GM23248 (cell line): ENCODE data around the gene BTD. TPM values are rescaled to one million over a fixed set of nuclear protein-coding genes. Genes with fewer than 3 reads are reported as not detected.

Source experiments
- DNase-seq: peaks from one replicate; pipeline ENCODE4 v3.0.0-alpha.2; 2015
- H2AFZ ChIP-seq: fragments of 200-600 bp; sonication (generic); 2 replicates; pipeline ENCODE4 v1.6.1; 2016; ENCODE audit warnings: antibody characterized with exemption
- H3F3A ChIP-seq: fragments of 200-600 bp; sonication (generic); 2 replicates; pipeline ENCODE4 v1.6.1; 2016; ENCODE audit warnings: mild to moderate bottlenecking, antibody characterized with exemption, mixed run types; ENCODE audit not compliant: insufficient read depth
- H3K27ac ChIP-seq: fragments of 200-600 bp; sonication (generic); 2 replicates; pipeline ENCODE4 v1.5.1; 2016; ENCODE audit warnings: mild to moderate bottlenecking
- H3K27me3 ChIP-seq: fragments of 200-600 bp; sonication (generic); replicated peaks from 2 replicates; pipeline ENCODE4 v1.6.1; 2016; ENCODE audit warnings: mild to moderate bottlenecking; ENCODE audit not compliant: insufficient read depth
- H3K36me3 ChIP-seq: fragments of 200-600 bp; sonication (generic); 2 replicates; pipeline ENCODE4 v1.6.1; 2016; ENCODE audit warnings: low read depth, mild to moderate bottlenecking
- H3K4me1 ChIP-seq: fragments of 200-600 bp; sonication (generic); 2 replicates; pipeline ENCODE4 v1.6.1; 2016; ENCODE audit warnings: mild to moderate bottlenecking; ENCODE audit not compliant: insufficient read depth
- H3K4me2 ChIP-seq: fragments of 200-600 bp; sonication (generic); one replicate; pipeline ENCODE4 v1.6.1; 2016; ENCODE audit warnings: mild to moderate bottlenecking; ENCODE audit not compliant: unreplicated experiment
- H3K4me3 ChIP-seq: fragments of 200-600 bp; sonication (generic); 2 replicates; pipeline ENCODE4 v1.5.1; 2016; ENCODE audit warnings: mild to moderate bottlenecking
- H3K79me2 ChIP-seq: fragments of 200-600 bp; sonication (generic); 2 replicates; pipeline ENCODE4 v1.6.1; 2016; ENCODE audit warnings: mild to moderate bottlenecking; ENCODE audit not compliant: insufficient read depth
- H3K9ac ChIP-seq: fragments of 200-600 bp; sonication (generic); 2 replicates; pipeline ENCODE4 v1.6.1; 2016; ENCODE audit warnings: mild to moderate bottlenecking
- H3K9me2 ChIP-seq: fragments of 200-600 bp; sonication (generic); 2 replicates; pipeline ENCODE4 v1.6.1; 2016; ENCODE audit warnings: mixed run types, mild to moderate bottlenecking, moderate library complexity; ENCODE audit not compliant: insufficient read depth
- H3K9me3 ChIP-seq: fragments of 200-600 bp; sonication (generic); one replicate; pipeline ENCODE4 v1.6.1; 2017; ENCODE audit warnings: low read depth
- H4K20me1 ChIP-seq: fragments of 200-600 bp; sonication (generic); 2 replicates; pipeline ENCODE4 v1.6.0; 2016; ENCODE audit not compliant: insufficient read depth
- EZH2 ChIP-seq: fragments of 200-600 bp; sonication (generic); IDR thresholded peaks from 2 replicates; pipeline ENCODE4 v1.6.1; 2018; ENCODE audit warnings: antibody characterized with exemption, mild to moderate bottlenecking; ENCODE audit not compliant: insufficient read depth, poor library complexity, severe bottlenecking
- EZH2phosphoT487 ChIP-seq: fragments of 200-600 bp; sonication (generic); IDR thresholded peaks from 2 replicates; pipeline ENCODE4 v1.6.1; 2018; ENCODE audit warnings: antibody characterized with exemption, moderate library complexity, mild to moderate bottlenecking, low read depth; ENCODE audit not compliant: insufficient read depth
- WGBS, 2 experiments: methylation state at CpG; one replicate each; pipeline ENCODE4 v1.1.6; 2015 to 2017; ENCODE audit warnings: low lambda C conversion rate in 2 of 2, low coverage in 1 of 2; ENCODE audit errors: missing lambda C conversion rate in 2 of 2; 5-methylcytosine and 5-hydroxymethylcytosine counted together
- in situ Hi-C: fragments of 300-500 bp; cut with MboI; formaldehyde crosslinking; loops from 2 replicates; pipeline ENCODE4 v1.15.0; 2020
- polyA plus RNA-seq: library from polyadenylated mRNA; unstranded; fragments of >200 nt; fragmentation: Nextera tagmentation; extraction: Ambion mirVana; gene quantifications from 2 replicates; pipeline ENCODE4 v1.2.1, GENCODE V29; 2016
- total RNA-seq: library from RNA; depleted of rRNA; stranded (reverse); fragments of >200 nt; shearing (Covaris generic); gene quantifications from 2 replicates; pipeline ENCODE4 v1.2.3, GENCODE V29; 2014

Gene BTD
- total and polyA plus RNA-seq, 2 experiments from 2014 or later = 20.1 to 48.0 TPM

GRCh38 chr3:15649341-15649740, 47.8 kb downstream of the BTD start:
- Histone ChIP-seq H3K4me3 (no peak overlapping the region), H3K36me3 (no peaks in the 10 kb centered on the region), H3K79me2 (no peaks in the 10 kb centered on the region), H3K9me2 (no peaks in the 10 kb centered on the region), H2AFZ (no peak overlapping the region), H3K9ac (no peak overlapping the region), H3K4me1 (peaks cover 37% of the 10 kb centered on the region), H3K9me3 (no peaks in the 10 kb centered on the region), H3K4me2 (no peak overlapping the region), H4K20me1 (no peaks in the 10 kb centered on the region), H3K27ac (no peak overlapping the region), H3K27me3 (no peaks in the 10 kb centered on the region), H3F3A (peaks cover 45% of the 10 kb centered on the region)
- TF ChIP-seq EZH2phosphoT487 = no peak
- no peak for TF ChIP-seq EZH2
- 97% methylated on average over 3 of the region's 3 CpGs for WGBS, 2 experiments
- no peak for DNase-seq
- in situ Hi-C loops = no loop called here

- no peaks in the 10 kb centered on the region for H3K27me3 ChIP-seq
- H3K4me1 ChIP-seq = peaks cover 37% of the 10 kb centered on the region
- no peaks in the 10 kb centered on the region for H3K9me2 ChIP-seq
- H3K9ac ChIP-seq = no peak overlapping the region
- in situ Hi-C loops = no loop called here
- 91 to 96% methylated on average over 5 of the region's 5 CpGs for WGBS, 2 experiments
- no peak overlapping the region for H3K4me2 ChIP-seq
- peaks cover 48% of the 10 kb centered on the region for H3F3A ChIP-seq
- H3K4me3 ChIP-seq = no peak overlapping the region
- TF ChIP-seq EZH2 (no peak), EZH2phosphoT487 (no peak)
- no peaks in the 10 kb centered on the region for H3K79me2 ChIP-seq
- H4K20me1 ChIP-seq = no peaks in the 10 kb centered on the region
- no peak for DNase-seq
- no peaks in the 10 kb centered on the region for H3K36me3 ChIP-seq
- no peaks in the 10 kb centered on the region for H3K9me3 ChIP-seq
- no peak overlapping the region for H3K27ac ChIP-seq
- H2AFZ ChIP-seq = no peak overlapping the region
These were observed 48.3 kb downstream of the BTD start for GRCh38 chr3:15649858-15650257.

- WGBS, 2 experiments = 72% methylated on average over 8 of the region's 8 CpGs
- Histone ChIP-seq H2AFZ (no peak overlapping the region), H3K4me3 (no peak overlapping the region), H3K36me3 (no peaks in the 10 kb centered on the region), H3K9ac (no peak overlapping the region), H3K4me1 (peaks cover 23% of the 10 kb centered on the region), H3K27me3 (no peaks in the 10 kb centered on the region), H3K9me2 (no peaks in the 10 kb centered on the region), H3K27ac (no peak overlapping the region), H3K4me2 (no peak overlapping the region), H3F3A (peaks cover 33% of the 10 kb centered on the region), H4K20me1 (no peaks in the 10 kb centered on the region), H3K79me2 (no peaks in the 10 kb centered on the region), H3K9me3 (no peaks in the 10 kb centered on the region)
- DNase-seq = no peak
- TF ChIP-seq EZH2 = no peak
- TF ChIP-seq EZH2phosphoT487 = no peak
- in situ Hi-C loops = no loop called here
These were observed 49.9 kb downstream of the BTD start for GRCh38 chr3:15651396-15651795.

- in situ Hi-C loops = no loop called here
- H3K36me3 ChIP-seq = no peaks in the 10 kb centered on the region
- H3K9ac ChIP-seq = no peak overlapping the region
- H3K79me2 ChIP-seq = no peaks in the 10 kb centered on the region
- peaks cover 7% of the 10 kb centered on the region for H3K4me1 ChIP-seq
- H3K27me3 ChIP-seq = no peaks in the 10 kb centered on the region
- H3K4me3 ChIP-seq = no peak overlapping the region
- no peak overlapping the region for H3K4me2 ChIP-seq
- no peaks in the 10 kb centered on the region for H3K9me2 ChIP-seq
- WGBS, 2 experiments = 86 to 92% methylated on average over 3 of the region's 3 CpGs
- no peaks in the 10 kb centered on the region for H3K9me3 ChIP-seq
- no peak overlapping the region for H3K27ac ChIP-seq
- TF ChIP-seq EZH2 (no peak), EZH2phosphoT487 (no peak)
- no peak overlapping the region for H2AFZ ChIP-seq
- DNase-seq = no peak
- H4K20me1 ChIP-seq = no peaks in the 10 kb centered on the region
- H3F3A ChIP-seq = peaks cover 17% of the 10 kb centered on the region
These were observed 51.8 kb downstream of the BTD start for GRCh38 chr3:15653321-15653720.

GRCh38 chr3:15654127-15654526, 52.6 kb downstream of the BTD start:
- in situ Hi-C loops = no loop called here
- no peaks in the 10 kb centered on the region for H3K4me1 ChIP-seq
- no peak overlapping the region for H3K4me2 ChIP-seq
- H3F3A ChIP-seq = peaks cover 9% of the 10 kb centered on the region; the same call in 1 of the 2 replicates
- DNase-seq = no peak
- H3K79me2 ChIP-seq = no peaks in the 10 kb centered on the region
- H3K9me2 ChIP-seq = no peaks in the 10 kb centered on the region
- no peaks in the 10 kb centered on the region for H3K36me3 ChIP-seq
- TF ChIP-seq EZH2 (no peak), EZH2phosphoT487 (no peak)
- no peaks in the 10 kb centered on the region for H3K9me3 ChIP-seq
- H2AFZ ChIP-seq = no peak overlapping the region
- H3K9ac ChIP-seq = no peak overlapping the region
- no peak overlapping the region for H3K27ac ChIP-seq
- no peaks in the 10 kb centered on the region for H4K20me1 ChIP-seq
- H3K27me3 ChIP-seq = no peaks in the 10 kb centered on the region
- no peak overlapping the region for H3K4me3 ChIP-seq
